GM18861 (cell line): ENCODE measurements around the gene FCMR.

Experiments
- ATAC-seq: cut with Tn5 transposase; IDR thresholded peaks from one replicate; pipeline ENCODE4 v1.9.1; 2021; ENCODE audit not compliant: unreplicated experiment

FCMR gene

DNA sequence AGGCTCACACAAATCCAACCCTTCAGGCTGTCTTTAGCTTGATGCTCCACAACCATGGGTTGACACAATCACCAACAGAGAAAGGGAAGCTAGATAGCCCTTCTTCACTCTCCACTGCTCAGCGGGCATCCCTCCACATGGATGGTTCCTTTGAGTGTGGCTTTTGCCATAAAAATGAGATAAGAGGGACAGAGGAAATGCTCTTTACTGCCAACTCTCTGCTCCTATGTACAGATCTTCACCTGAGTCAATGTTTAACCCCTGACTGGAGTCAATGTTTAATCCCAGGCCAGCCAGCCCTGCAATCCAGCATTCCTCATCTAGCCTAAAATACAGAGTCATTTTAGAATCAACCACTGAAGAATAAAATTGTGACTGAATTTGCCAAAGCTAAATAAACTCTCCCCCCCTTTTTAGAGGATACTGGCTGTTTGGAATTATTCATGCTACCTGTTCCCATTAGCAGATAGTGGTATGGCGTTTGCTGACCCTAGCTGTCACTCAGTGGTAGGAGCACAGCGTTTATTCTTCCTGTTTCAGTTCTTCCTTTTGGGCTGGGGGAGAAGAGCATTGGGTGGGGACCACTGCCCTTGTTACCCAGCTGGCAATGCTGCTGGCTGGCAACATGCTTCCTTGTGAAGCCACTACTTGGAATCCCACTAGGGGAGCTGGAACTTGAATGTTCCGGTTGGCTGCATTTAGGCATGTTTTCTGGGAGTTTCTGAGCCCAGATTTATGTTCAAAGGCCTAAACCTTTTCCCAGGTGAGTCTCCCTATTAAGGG lies 29.8 kb upstream of the FCMR start:
- ATAC-seq, result peak; percentile 43

DNA sequence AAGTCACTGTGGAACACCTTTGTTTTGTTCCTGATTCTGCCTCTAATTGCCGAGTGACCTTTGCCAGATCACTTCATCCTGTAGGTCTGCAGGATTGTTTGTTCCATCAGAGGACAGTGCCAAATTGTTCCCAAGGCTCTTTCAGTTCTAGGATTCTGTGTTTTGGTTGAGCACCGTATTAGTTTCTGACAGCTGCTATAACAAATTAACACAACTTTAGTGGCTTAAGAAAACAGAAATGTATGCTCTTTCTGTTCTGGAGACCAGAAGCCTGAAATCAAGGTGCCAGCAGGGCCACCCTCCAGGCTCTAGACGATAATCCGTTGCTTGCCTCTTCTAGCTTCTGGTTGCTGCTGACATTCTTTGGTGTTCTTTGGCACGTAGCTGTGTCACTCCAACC lies 27.9 kb upstream of the FCMR start:
- ATAC-seq, result no peak

- no peak for ATAC-seq
Measured at GRCh38 chr1:206949208-206949607, 27.5 kb upstream of the FCMR start.

DNA sequence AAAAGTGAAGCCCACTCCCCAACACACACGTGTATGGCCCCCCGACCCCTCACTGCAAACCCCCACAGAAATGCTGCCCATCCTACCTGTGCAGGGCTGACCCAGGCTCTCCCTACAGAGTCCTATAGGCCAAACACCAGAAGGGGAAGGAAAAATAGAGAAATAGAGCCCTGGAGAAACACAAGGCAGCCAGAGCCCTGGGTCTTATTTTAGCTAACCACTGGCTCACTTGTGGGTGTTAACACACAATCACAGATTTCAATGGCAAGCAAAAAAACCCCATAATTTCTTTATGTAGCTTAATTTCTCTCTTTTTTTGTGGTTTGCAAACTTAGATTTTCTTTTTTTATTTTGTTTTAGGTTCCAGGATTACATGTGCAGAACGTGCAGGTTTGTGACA lies 25.5 kb upstream of the FCMR start:
- ATAC-seq, result no peak

- ATAC-seq, result no peak
Measured at GRCh38 chr1:206946261-206946660, 24.5 kb upstream of the FCMR start, which contains the start of gene PIGR. Gene PIGR (minus strand): TSS chr1:206946466. CDS start chr1:206940531, 5,935 bp downstream.

DNA sequence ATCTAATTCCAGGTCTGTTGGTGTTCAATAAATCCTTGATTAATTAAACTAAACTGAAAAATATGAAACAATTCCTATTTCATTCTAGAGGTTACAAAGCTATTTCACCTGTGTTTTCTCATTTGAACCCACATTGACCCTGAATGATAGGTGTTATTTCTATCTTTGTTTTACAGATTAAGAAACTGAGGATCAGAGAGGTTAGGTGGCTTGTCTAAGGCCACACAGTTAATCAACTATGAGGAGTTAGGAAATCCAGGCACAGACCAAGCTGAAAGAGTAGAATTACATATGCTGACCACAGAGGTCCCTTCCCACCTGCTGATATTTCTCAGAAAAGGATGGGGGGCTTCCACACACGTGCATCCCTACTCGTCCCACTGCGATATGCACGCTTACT lies 24.0 kb upstream of the FCMR start:
- no peak for ATAC-seq

DNA sequence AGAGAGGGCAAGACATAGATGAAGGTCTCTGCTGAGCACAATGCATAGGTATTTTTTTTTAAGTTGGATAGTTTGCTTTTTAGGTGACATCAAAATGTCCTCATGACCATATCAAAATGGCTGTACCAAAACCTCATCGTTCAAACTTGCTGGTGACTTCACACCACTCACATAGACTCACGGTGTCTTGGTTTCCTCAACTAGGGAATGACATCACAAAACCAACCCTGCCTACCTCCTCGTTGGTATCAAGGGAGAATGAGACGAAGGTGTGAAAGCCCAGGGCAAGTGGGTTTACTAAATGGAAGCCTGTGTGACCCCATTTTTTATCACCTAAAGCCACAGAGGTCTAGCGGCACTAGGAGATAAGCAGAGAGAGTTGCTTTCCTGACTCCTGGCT lies 23.0 kb upstream of the FCMR start:
- ATAC-seq, result no peak

- no peak for ATAC-seq
Measured at GRCh38 chr1:206941766-206942418, 20.2 kb upstream of the FCMR start.

DNA sequence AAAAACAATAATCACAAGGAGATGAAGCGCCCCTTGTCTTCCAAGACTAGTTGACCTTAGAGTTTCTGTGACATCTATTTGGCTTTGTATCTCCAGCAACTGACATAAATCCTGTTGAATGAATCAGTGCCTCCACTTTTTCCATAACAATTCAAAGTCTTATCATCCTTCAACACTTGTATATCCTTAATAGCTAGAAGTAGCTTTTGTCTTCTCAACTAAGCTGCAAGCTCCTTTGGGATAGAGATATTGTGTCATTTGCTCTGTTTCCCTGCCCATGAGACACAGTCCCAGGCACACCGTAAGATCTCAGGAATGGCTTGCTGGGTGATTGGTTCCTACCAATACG lies 18.8 kb upstream of the FCMR start:
- no peak for ATAC-seq

DNA sequence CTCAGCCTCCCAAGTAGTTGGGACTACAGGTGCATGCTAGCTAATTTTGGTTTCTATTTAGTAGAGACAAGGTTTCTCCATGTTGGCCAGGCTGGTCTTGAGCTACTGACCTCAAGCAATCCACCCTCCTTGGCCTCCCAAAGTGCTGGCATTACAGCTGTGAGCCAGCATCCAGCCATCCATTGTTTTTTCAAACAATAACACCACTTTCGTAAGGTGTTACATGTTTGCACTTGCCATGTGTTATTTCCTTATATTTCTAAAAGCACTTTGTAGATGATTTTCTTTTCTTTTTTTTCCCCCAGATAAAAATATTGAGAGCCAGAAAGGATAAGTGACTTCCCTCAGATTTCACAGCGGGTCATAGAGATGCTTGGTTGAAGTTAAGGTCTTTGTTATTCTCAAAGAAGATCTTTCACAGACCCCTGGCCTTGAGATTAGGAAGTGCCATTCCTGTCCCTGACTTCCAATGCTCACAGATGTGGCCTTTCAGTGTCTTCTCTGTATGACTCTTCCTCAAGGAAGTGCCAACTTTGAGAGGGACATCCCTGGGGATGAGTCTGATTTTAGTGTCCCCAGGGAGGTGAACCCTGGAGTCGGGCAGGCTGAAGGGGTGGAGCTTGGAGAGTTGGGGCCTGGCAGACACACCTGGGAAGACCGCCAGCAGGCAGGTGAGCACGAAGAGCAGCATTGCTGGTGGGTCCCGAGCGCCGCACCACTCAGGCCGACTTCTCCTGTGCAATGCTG lies 18.3 kb upstream of the FCMR start:
- no peak for ATAC-seq

- no peak for ATAC-seq
Measured at GRCh38 chr1:206939131-206939530, 17.4 kb upstream of the FCMR start.

DNA sequence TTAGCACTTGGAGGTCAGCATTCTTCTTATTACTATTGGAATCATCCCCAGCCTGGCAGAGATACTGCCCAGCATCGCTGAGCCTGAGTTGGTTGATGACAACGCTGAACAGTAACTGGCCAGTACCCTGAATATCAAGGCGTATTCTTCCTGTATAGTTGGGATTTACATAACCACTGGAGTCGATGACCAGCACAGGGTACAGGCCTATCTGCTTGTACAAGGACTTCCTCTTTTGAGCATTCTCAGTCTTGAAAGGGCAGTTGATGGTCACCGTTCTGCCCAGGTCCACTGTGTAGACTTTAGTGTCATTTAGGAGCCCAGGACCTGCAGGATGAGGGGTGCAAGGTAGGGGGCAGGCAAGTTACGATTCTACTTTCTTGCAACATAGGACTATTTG lies 15.7 kb upstream of the FCMR start:
- ATAC-seq, result no peak

- ATAC-seq, result no peak
Measured at GRCh38 chr1:206935491-206936067, 13.8 kb upstream of the FCMR start.

GRCh38 chr1:206933333-206933945 lies 11.7 kb upstream of the FCMR start:
- ATAC-seq, result no peak

- ATAC-seq, result no peak
Measured at GRCh38 chr1:206932177-206932576, 10.4 kb upstream of the FCMR start.

- no peak for ATAC-seq
Measured at GRCh38 chr1:206931709-206932108, 10.0 kb upstream of the FCMR start.

- ATAC-seq, result peak; percentile 70
Measured at GRCh38 chr1:206930210-206930798, 8.6 kb upstream of the FCMR start.

GRCh38 chr1:206929524-206929923 lies 7.8 kb upstream of the FCMR start:
- no peak for ATAC-seq

DNA sequence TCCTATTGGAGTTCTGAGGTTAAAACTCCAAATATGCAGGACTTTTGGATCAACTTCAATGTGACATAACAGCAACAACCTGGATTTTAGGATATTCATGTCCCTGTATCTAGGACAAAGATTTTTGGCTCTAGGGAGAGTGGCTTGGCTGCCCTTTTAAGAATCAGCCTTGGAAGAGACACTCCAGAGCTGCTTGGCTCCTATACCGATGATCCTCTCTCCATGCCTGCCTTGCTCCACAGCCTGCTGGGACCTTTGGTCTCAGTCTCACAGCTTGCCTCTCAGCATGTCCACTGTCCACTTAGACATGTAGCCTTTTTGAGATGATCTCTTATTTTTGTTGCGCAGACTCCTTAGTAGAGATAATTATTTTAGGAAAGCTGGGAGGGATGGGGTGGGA lies 4.5 kb upstream of the FCMR start:
- ATAC-seq, result no peak

DNA sequence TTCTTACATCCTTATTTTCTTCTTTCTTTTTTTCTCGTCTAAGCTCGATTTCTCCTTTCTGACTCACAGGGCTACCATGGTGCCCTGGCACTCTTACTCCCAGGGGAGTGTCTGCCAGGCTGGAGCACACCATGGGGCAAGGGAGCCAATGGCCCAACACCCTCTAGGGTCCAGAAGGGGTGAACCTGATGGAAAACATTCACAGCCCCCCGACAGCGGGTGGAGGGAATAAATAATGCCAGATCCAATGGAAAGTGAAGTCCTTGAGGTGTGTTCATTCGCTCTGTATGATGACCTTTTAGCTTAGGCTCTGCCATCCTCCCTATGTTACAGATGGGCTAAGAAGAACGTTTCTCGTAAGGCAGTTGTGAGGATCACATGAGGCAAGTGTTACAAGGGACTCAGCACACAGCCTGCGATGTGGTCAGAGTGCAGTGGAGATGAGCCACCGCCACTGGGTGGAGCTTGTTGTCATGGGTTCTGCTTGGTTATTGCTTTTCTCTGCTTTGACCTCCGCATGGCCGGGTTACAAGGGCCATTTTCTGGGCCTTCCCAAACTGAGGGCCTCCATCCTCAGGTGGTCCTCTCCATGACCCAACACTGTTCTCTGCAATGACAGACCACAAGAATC lies 3.5 kb upstream of the FCMR start:
- ATAC-seq, result peak; percentile 51
